Immature natural killer cell (primary cell): Measurements from ENCODE around the gene TBC1D8. TPM values are rescaled to one million over a fixed set of nuclear protein-coding genes. Genes with fewer than 3 reads are reported as not detected.

Experiments used
- DNase-seq, 3 donors: peaks; one replicate each; pipeline ENCODE4 v3.0.0; 2022; ENCODE audit warnings: mixed read lengths in 1 of 3
- H3K27ac Mint-ChIP-seq, 6 donors: one replicate each; pipeline ENCODE4 v1.8.0; 2020; ENCODE audit warnings: mixed read lengths in 6 of 6, mild to moderate bottlenecking in 5 of 6, inconsistent platforms in 4 of 6, moderate library complexity in 3 of 6
- H3K27me3 Mint-ChIP-seq, 3 donors: one replicate each; pipeline ENCODE4 v1.8.0; 2020 to 2021; ENCODE audit warnings: low read depth in 3 of 3, mild to moderate bottlenecking in 3 of 3, mixed read lengths in 3 of 3, moderate library complexity in 3 of 3, inconsistent platforms in 1 of 3
- H3K36me3 Mint-ChIP-seq, 3 donors: one replicate each; pipeline ENCODE4 v1.8.0; 2020; ENCODE audit warnings: mixed read lengths in 3 of 3, inconsistent platforms in 2 of 3, mild to moderate bottlenecking in 2 of 3
- H3K4me1 Mint-ChIP-seq, 2 donors: one replicate each; pipeline ENCODE4 v1.8.0; 2020; ENCODE audit warnings: inconsistent platforms in 2 of 2, mild to moderate bottlenecking in 2 of 2, mixed read lengths in 2 of 2, moderate library complexity in 1 of 2
- H3K4me3 Mint-ChIP-seq, 5 donors: one replicate each; pipeline ENCODE4 v1.8.0; 2020; ENCODE audit warnings: mild to moderate bottlenecking in 5 of 5, mixed read lengths in 5 of 5, inconsistent platforms in 3 of 5, moderate library complexity in 3 of 5
- H3K9me3 Mint-ChIP-seq, 6 donors: one replicate each; pipeline ENCODE4 v1.8.0; 2020; ENCODE audit warnings: mild to moderate bottlenecking in 6 of 6, mixed read lengths in 6 of 6, inconsistent platforms in 4 of 6, moderate library complexity in 3 of 6
- polyA plus RNA-seq, 3 donors: library from polyadenylated mRNA; unstranded; fragments of 300-500 nt; fragmentation: Illumina TruSeq; gene quantifications; one replicate each; pipeline ENCODE4 v1.2.3, GENCODE V29; 2021

The TBC1D8 gene
- polyA plus RNA-seq, 3 donors from 2014 or later, result 0.17 to 0.64 TPM; not detected in 1

- no peak for DNase-seq
- Mint-ChIP-seq H3K36me3 (no peaks in the 10 kb centered on the region), H3K27ac (peak overlapping the region in 1 of 6 donors; percentile 41), H3K4me3 (no peak overlapping the region), H3K4me1 (no peaks in the 10 kb centered on the region), H3K9me3 (no peaks in the 10 kb centered on the region), H3K27me3 (peaks cover 0 to 5% (median 2%) of the 10 kb centered on the region in 3 donors)
Measured at GRCh38 chr2:100976645-100977391, 174.4 kb downstream of the TBC1D8 start.

DNA sequence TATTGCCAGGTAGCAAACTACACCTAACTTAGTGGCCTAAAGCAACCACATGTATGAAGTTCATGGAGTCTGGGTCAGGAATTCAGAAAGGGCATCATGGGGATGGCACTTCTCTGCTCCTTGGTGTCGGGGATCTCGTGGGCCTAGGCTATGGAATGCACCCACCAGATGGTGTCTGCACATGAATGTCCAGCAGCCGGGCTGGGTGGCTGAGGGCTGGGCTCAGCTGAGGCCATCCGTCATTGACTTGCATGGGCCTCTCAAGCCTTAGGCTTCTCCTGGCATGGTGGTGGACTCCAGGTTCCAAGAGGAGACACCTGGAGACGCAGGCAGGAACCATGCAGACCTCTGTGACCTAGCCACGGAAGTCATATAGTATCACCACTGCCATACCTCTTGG, 175.1 kb downstream of the TBC1D8 start:
- Mint-ChIP-seq H3K27me3 (peaks cover 0 to 5% (median 2%) of the 10 kb centered on the region in 3 donors), H3K4me3 (no peak overlapping the region), H3K36me3 (no peaks in the 10 kb centered on the region), H3K9me3 (no peaks in the 10 kb centered on the region), H3K4me1 (no peaks in the 10 kb centered on the region), H3K27ac (no peak overlapping the region)
- DNase-seq, result no peak

DNA sequence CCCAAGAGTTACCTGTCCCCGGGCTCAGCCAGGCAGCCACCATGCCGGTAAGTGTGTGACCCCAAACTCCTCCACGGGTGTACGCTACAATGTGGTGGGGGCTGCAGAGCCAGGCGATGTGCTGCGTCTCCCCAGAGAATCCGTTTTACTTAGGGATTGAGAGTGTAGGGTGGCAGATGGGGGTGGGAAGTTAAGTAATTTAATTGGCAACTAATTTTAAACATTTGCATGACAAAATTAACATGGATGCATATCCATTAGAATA, 175.7 kb downstream of the TBC1D8 start:
- no peak overlapping the region for H3K27ac Mint-ChIP-seq
- H3K36me3 Mint-ChIP-seq, result no peaks in the 10 kb centered on the region
- H3K9me3 Mint-ChIP-seq, result no peaks in the 10 kb centered on the region
- peaks cover 0 to 5% (median 0%) of the 10 kb centered on the region in 3 donors for H3K27me3 Mint-ChIP-seq
- no peak for DNase-seq
- no peaks in the 10 kb centered on the region for H3K4me1 Mint-ChIP-seq
- no peak overlapping the region for H3K4me3 Mint-ChIP-seq

GRCh38 chr2:100974712-100975520, 176.3 kb downstream of the TBC1D8 start:
- DNase-seq, result no peak
- Mint-ChIP-seq H3K9me3 (no peaks in the 10 kb centered on the region), H3K27ac (no peak overlapping the region), H3K36me3 (no peaks in the 10 kb centered on the region), H3K4me1 (no peaks in the 10 kb centered on the region), H3K27me3 (peaks cover 0 to 5% (median 0%) of the 10 kb centered on the region in 3 donors), H3K4me3 (no peak overlapping the region)

GRCh38 chr2:100972452-100972851, 178.7 kb downstream of the TBC1D8 start:
- H3K36me3 Mint-ChIP-seq, result no peaks in the 10 kb centered on the region
- H3K4me1 Mint-ChIP-seq, result no peaks in the 10 kb centered on the region
- no peaks in the 10 kb centered on the region for H3K9me3 Mint-ChIP-seq
- no peak for DNase-seq
- no peak overlapping the region for H3K27ac Mint-ChIP-seq
- H3K4me3 Mint-ChIP-seq, result no peak overlapping the region
- H3K27me3 Mint-ChIP-seq, result peaks cover 0 to 5% (median 0%) of the 10 kb centered on the region in 3 donors

- Mint-ChIP-seq H3K4me1 (no peaks in the 10 kb centered on the region), H3K36me3 (no peaks in the 10 kb centered on the region), H3K27me3 (peaks cover 0 to 5% (median under 1%) of the 10 kb centered on the region in 3 donors), H3K9me3 (no peaks in the 10 kb centered on the region), H3K27ac (no peak overlapping the region), H3K4me3 (no peak overlapping the region)
- DNase-seq, result no peak
Measured at GRCh38 chr2:100971221-100971620, 180.0 kb downstream of the TBC1D8 start.

- Mint-ChIP-seq H3K27me3 (peaks cover 0 to 6% (median 5%) of the 10 kb centered on the region in 3 donors), H3K36me3 (no peaks in the 10 kb centered on the region), H3K27ac (no peak overlapping the region), H3K4me3 (no peak overlapping the region), H3K4me1 (no peaks in the 10 kb centered on the region), H3K9me3 (no peaks in the 10 kb centered on the region)
- DNase-seq, result no peak
Measured at GRCh38 chr2:100969998-100970397, 181.2 kb downstream of the TBC1D8 start.

DNA sequence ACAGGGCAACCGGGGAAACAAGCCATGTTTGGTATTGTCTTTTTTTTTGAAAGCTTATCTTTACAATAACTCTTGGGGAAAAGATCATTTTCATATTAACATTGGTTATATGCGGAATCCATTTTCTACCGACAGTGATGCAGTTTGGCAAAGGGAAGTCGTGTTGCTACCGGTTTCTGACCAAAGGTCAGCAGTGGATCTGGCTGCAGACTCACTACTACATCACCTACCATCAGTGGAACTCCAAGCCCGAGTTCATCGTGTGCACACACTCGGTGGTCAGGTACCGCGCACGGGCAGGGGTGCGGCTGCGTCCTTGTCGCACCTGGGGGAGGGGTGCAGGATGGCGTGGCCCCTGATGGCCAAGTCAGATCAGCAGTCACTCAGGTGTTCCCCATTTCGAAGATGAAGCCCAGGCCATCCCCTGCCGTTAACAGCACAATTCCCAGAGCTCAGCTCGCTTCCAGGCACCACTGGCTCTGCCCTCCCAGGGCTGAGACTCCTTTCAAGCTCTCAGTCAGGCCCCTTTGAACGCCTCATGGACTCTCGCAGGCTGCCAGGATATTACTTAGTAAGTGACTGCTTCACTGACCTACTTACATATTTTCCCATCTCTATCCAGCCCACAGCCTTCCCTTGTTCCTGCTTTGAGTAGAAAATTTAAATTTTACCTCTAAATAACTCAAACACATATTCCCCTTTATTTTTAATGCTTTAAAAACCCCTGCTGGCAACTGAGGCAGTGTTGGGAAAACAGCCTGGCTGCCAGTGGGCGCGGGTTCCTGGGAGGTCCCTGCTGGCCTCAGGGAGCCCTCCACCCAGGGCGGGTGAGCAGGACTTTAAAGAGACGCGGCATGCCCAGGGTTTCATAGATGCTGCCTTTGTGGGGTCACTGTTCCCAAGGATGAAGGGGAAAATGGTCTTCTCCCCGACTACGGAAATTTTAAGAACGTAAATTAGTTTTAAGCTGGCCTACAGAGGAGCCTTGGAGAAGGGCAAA, 182.7 kb downstream of the TBC1D8 start:
- Mint-ChIP-seq H3K4me1 (no peaks in the 10 kb centered on the region), H3K27ac (no peak overlapping the region), H3K4me3 (no peak overlapping the region), H3K27me3 (peaks cover 0 to 6% (median 4%) of the 10 kb centered on the region in 3 donors), H3K9me3 (no peaks in the 10 kb centered on the region), H3K36me3 (no peaks in the 10 kb centered on the region)
- no peak for DNase-seq

DNA sequence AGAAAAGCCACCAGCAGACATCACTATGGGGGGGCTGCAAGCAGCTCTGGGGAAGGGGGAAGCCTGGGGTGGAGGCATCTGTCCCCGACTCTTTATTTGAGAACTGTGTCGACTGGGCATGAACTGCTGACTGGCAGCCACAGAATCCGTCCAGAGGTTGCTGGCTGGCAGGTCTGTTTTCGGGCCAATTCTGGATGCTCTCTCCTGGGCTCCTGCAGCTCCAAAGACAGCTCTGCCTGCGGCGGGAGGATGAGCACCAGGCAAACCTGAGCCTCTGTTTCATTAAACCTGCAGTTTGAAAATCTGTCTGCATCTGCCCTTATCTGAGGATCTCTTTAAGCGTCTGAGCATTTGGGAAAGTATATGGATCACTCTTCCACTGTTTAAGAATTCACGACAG, 183.5 kb downstream of the TBC1D8 start:
- H3K27me3 Mint-ChIP-seq, result peaks cover 0 to 6% (median 4%) of the 10 kb centered on the region in 3 donors

GRCh38 chr2:100965596-100965995, 185.6 kb downstream of the TBC1D8 start:
- H3K4me3 Mint-ChIP-seq, result no peak overlapping the region
- H3K4me1 Mint-ChIP-seq, result no peaks in the 10 kb centered on the region
- H3K27me3 Mint-ChIP-seq, result peaks cover 0 to 6% (median 0%) of the 10 kb centered on the region in 3 donors
- no peaks in the 10 kb centered on the region for H3K9me3 Mint-ChIP-seq
- no peaks in the 10 kb centered on the region for H3K36me3 Mint-ChIP-seq
- no peak for DNase-seq
- no peak overlapping the region for H3K27ac Mint-ChIP-seq

More for the DNA sequence above, 183.5 kb downstream of the TBC1D8 start:
- Mint-ChIP-seq H3K27ac (no peak overlapping the region), H3K36me3 (no peaks in the 10 kb centered on the region), H3K9me3 (no peaks in the 10 kb centered on the region), H3K4me1 (no peaks in the 10 kb centered on the region), H3K4me3 (no peak overlapping the region)
- DNase-seq, result no peak

GRCh38 chr2:100964681-100965169, 186.5 kb downstream of the TBC1D8 start:
- Mint-ChIP-seq H3K9me3 (no peaks in the 10 kb centered on the region), H3K36me3 (no peaks in the 10 kb centered on the region), H3K27ac (no peak overlapping the region), H3K4me3 (no peak overlapping the region), H3K27me3 (peaks cover 0 to 6% (median 0%) of the 10 kb centered on the region in 3 donors), H3K4me1 (no peaks in the 10 kb centered on the region)
- no peak for DNase-seq

DNA sequence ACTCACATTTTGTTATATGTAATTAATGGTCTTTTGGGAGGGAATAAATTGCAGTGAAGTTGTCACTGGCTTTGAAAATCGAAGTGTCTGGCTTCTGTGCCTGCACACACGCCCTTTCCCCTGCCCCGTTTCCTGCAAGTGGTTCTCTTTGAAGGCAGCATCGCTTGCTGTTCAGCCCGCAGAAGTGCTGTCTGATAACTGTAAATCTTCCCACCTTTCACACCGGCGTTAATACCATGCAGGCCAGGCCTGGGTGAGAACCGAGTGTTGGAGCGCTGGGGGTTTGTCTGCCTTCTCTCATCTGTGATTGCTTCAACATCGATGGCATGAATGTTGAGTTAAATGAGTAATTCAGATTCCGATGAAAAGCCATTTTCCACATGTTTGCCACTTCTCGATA, 187.0 kb downstream of the TBC1D8 start:
- H3K36me3 Mint-ChIP-seq, result no peaks in the 10 kb centered on the region
- no peak overlapping the region for H3K27ac Mint-ChIP-seq
- H3K4me1 Mint-ChIP-seq, result no peaks in the 10 kb centered on the region
- no peaks in the 10 kb centered on the region for H3K9me3 Mint-ChIP-seq
- DNase-seq, result no peak
- H3K27me3 Mint-ChIP-seq, result peaks cover 0 to 6% (median under 1%) of the 10 kb centered on the region in 3 donors
- H3K4me3 Mint-ChIP-seq, result no peak overlapping the region

- H3K36me3 Mint-ChIP-seq, result no peaks in the 10 kb centered on the region
- DNase-seq, result no peak
- no peaks in the 10 kb centered on the region for H3K9me3 Mint-ChIP-seq
- H3K27me3 Mint-ChIP-seq, result peaks cover 0 to 8% (median 4%) of the 10 kb centered on the region in 3 donors
- H3K27ac Mint-ChIP-seq, result no peak overlapping the region
- H3K4me1 Mint-ChIP-seq, result no peaks in the 10 kb centered on the region
- H3K4me3 Mint-ChIP-seq, result no peak overlapping the region
Measured at GRCh38 chr2:100963026-100963375, 188.2 kb downstream of the TBC1D8 start.
